Astrocyte (in vitro differentiated cells and primary cell): Measurements from ENCODE around the gene PCDHB13. TPM values are rescaled to one million over a fixed set of nuclear protein-coding genes. Genes with fewer than 3 reads are reported as not detected.

Experiments used
- DNase-seq: peaks from one replicate; pipeline ENCODE4 v3.0.0-alpha.2; 2010; ENCODE audit warnings: low read depth
- FAIRE-seq: peaks from 2 replicates; lab custom pipeline; 2011; peaks lifted over from hg19 to GRCh38; lab: Jason Lieb, UNC
- H2AFZ ChIP-seq: 2 replicates; pipeline ENCODE4 v1.6.0; 2012; ENCODE audit warnings: low read depth, low read length, inconsistent platforms
- H3K27ac ChIP-seq: 2 replicates; pipeline ENCODE4 v1.5.1; 2011; ENCODE audit warnings: low read depth, low read length, inconsistent platforms
- H3K27me3 ChIP-seq: 2 replicates; pipeline ENCODE4 v1.6.0; 2011; ENCODE audit warnings: low read length, inconsistent platforms; ENCODE audit not compliant: insufficient read depth
- H3K36me3 ChIP-seq: 2 replicates; pipeline ENCODE4 v1.5.1; 2011; ENCODE audit warnings: low read length, inconsistent platforms; ENCODE audit not compliant: insufficient read depth
- H3K4me1 ChIP-seq: 2 replicates; pipeline ENCODE4 v1.5.1; 2011; ENCODE audit warnings: low read length, inconsistent platforms; ENCODE audit not compliant: insufficient read depth
- H3K4me2 ChIP-seq: 2 replicates; pipeline ENCODE4 v1.6.0; 2012; ENCODE audit warnings: low read length, inconsistent platforms
- H3K4me3 ChIP-seq: 2 replicates; pipeline ENCODE4 v1.5.1; 2011; ENCODE audit warnings: low read depth, mild to moderate bottlenecking, low read length, inconsistent platforms; ENCODE audit not compliant: insufficient read depth
- H3K79me2 ChIP-seq: 2 replicates; pipeline ENCODE4 v1.6.0; 2012; ENCODE audit warnings: mild to moderate bottlenecking, low read length, inconsistent platforms; ENCODE audit not compliant: insufficient read depth
- H3K9ac ChIP-seq: 2 replicates; pipeline ENCODE4 v1.6.0; 2012; ENCODE audit warnings: mild to moderate bottlenecking, low read length, inconsistent platforms
- H3K9me3 ChIP-seq: 2 replicates; pipeline ENCODE4 v1.5.1; 2012; ENCODE audit warnings: low read depth, mild to moderate bottlenecking, low read length, inconsistent platforms; ENCODE audit not compliant: insufficient read depth
- H4K20me1 ChIP-seq: 2 replicates; pipeline ENCODE4 v1.6.0; 2012; ENCODE audit warnings: low read length, inconsistent platforms; ENCODE audit not compliant: insufficient read depth
- H3K27ac Mint-ChIP-seq: one replicate; pipeline ENCODE4 v1.8.0; 2021; ENCODE audit warnings: mild to moderate bottlenecking, mixed read lengths; ENCODE audit not compliant: unreplicated experiment
- H3K27me3 Mint-ChIP-seq: one replicate; pipeline ENCODE4 v1.8.0; 2021; ENCODE audit warnings: low read depth, mixed read lengths; ENCODE audit not compliant: unreplicated experiment
- H3K36me3 Mint-ChIP-seq: one replicate; pipeline ENCODE4 v1.8.0; 2021; ENCODE audit warnings: low read depth, mixed read lengths; ENCODE audit not compliant: unreplicated experiment
- H3K4me1 Mint-ChIP-seq: one replicate; pipeline ENCODE4 v1.8.0; 2021; ENCODE audit warnings: low read depth, mixed read lengths; ENCODE audit not compliant: unreplicated experiment
- H3K4me3 Mint-ChIP-seq: one replicate; pipeline ENCODE4 v1.8.0; 2021; ENCODE audit warnings: mild to moderate bottlenecking, moderate library complexity, mixed read lengths; ENCODE audit not compliant: unreplicated experiment
- H3K9me3 Mint-ChIP-seq: one replicate; pipeline ENCODE4 v1.8.0; 2021; ENCODE audit warnings: mild to moderate bottlenecking, mixed read lengths; ENCODE audit not compliant: unreplicated experiment
- CTCF ChIP-seq: IDR thresholded peaks from 2 replicates; pipeline ENCODE4 v1.5.1; 2011; ENCODE audit warnings: low read depth, mild to moderate bottlenecking, inconsistent platforms, low read length, moderate library complexity; ENCODE audit not compliant: insufficient read depth
- EZH2 ChIP-seq: IDR thresholded peaks from 2 replicates; pipeline ENCODE4 v1.6.1; 2012; ENCODE audit warnings: mild to moderate bottlenecking, low read length, inconsistent platforms; ENCODE audit not compliant: insufficient read depth
- total RNA-seq: library from RNA; stranded (reverse); gene quantifications from 2 replicates; pipeline ENCODE4 v1.2.1, GENCODE V29; 2021

PCDHB13 gene
- total RNA-seq, 1 donor from 2014 or later, result 3.3 TPM

DNA sequence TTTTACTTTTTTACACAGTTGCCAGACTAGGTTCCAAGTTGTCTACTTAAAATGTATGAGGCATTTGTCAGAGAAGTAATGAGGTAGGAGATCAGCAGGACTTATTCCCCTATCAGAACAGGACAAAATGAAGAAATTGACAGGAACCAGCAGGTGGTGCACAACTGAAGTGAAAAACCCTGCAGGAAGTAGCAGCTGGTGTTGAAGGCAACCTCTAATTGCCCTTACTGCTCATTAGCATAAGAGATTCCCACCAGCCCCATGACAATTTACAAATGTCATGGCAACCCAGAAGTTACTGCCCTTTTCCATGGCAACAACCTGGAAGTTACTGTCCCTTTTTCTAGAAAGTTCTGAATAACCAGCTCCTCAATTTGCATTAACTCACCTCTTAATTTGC is 36.9 kb downstream of the PCDHB13 start:
- Histone ChIP-seq H3K27ac (no peak overlapping the region), H3K4me3 (no peak overlapping the region), H2AFZ (no peak overlapping the region), H3K4me1 (no peaks in the 10 kb centered on the region), H3K9ac (no peak overlapping the region), H3K27me3 (no peaks in the 10 kb centered on the region), H3K36me3 (no peaks in the 10 kb centered on the region), H3K9me3 (peaks cover 19% of the 10 kb centered on the region), H3K4me2 (no peak overlapping the region), H3K79me2 (no peaks in the 10 kb centered on the region), H4K20me1 (no peaks in the 10 kb centered on the region)
- Mint-ChIP-seq H3K4me3 (no peak overlapping the region), H3K36me3 (peaks cover 16% of the 10 kb centered on the region), H3K9me3 (peaks cover 44% of the 10 kb centered on the region), H3K27me3 (no peaks in the 10 kb centered on the region), H3K4me1 (no peaks in the 10 kb centered on the region), H3K27ac (no peak overlapping the region)
- TF ChIP-seq CTCF (no peak), EZH2 (no peak)
- FAIRE-seq (no peak), DNase-seq (no peak)

DNA sequence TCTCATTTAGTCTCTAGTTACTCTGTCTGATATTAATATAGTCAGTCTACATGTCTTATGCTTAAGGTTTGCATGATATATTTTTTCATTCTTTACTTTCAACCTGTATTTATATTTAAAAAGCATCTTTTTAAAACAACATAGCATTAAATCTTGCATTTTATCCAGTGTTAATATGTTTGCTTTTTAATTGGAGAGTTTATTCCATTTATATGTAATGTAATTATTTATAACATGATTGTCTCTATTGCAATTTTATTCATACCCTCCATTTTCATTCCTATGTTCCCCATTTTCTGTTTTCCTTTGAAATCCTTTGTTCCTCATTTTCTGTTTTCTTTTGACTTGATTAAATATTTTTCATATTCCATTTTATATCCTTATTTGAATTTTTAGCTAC is 44.7 kb downstream of the PCDHB13 start:
- no peaks in the 10 kb centered on the region for H3K79me2 ChIP-seq
- no peak overlapping the region for H2AFZ ChIP-seq
- H3K4me1 ChIP-seq, result no peaks in the 10 kb centered on the region
- H4K20me1 ChIP-seq, result no peaks in the 10 kb centered on the region
- H3K27ac Mint-ChIP-seq, result no peak overlapping the region
- no peak overlapping the region for H3K27ac ChIP-seq
- no peak overlapping the region for H3K9ac ChIP-seq
- no peaks in the 10 kb centered on the region for H3K27me3 Mint-ChIP-seq
- no peak overlapping the region for H3K4me2 ChIP-seq
- no peaks in the 10 kb centered on the region for H3K4me1 Mint-ChIP-seq
- FAIRE-seq, result no peak
- no peak overlapping the region for H3K4me3 Mint-ChIP-seq
- TF ChIP-seq EZH2 (no peak), CTCF (no peak)
- no peaks in the 10 kb centered on the region for H3K36me3 ChIP-seq
- H3K9me3 ChIP-seq, result peaks cover 25% of the 10 kb centered on the region
- H3K36me3 Mint-ChIP-seq, result peaks cover 6% of the 10 kb centered on the region
- no peak for DNase-seq
- H3K4me3 ChIP-seq, result no peak overlapping the region
- peaks cover 66% of the 10 kb centered on the region for H3K9me3 Mint-ChIP-seq
- no peaks in the 10 kb centered on the region for H3K27me3 ChIP-seq

- Histone ChIP-seq H3K4me2 (no peak overlapping the region), H2AFZ (no peak overlapping the region), H3K79me2 (no peaks in the 10 kb centered on the region), H3K9me3 (peaks cover 26% of the 10 kb centered on the region), H3K36me3 (no peaks in the 10 kb centered on the region), H3K27me3 (no peaks in the 10 kb centered on the region), H3K9ac (no peak overlapping the region), H3K4me1 (no peaks in the 10 kb centered on the region), H3K27ac (no peak overlapping the region), H3K4me3 (no peak overlapping the region), H4K20me1 (no peaks in the 10 kb centered on the region)
- Mint-ChIP-seq H3K4me1 (no peaks in the 10 kb centered on the region), H3K36me3 (peaks cover 8% of the 10 kb centered on the region), H3K27me3 (no peaks in the 10 kb centered on the region), H3K4me3 (no peak overlapping the region), H3K9me3 (peaks cover 66% of the 10 kb centered on the region), H3K27ac (no peak overlapping the region)
- FAIRE-seq (no peak), DNase-seq (no peak)
- no peak for TF ChIP-seq EZH2
- no peak for TF ChIP-seq CTCF
These were observed 45.2 kb downstream of the PCDHB13 start for GRCh38 chr5:141258948-141259347.
